H9 (cell line): Measurements from ENCODE around the gene EFCAB12. TPM values are rescaled to one million over a fixed set of nuclear protein-coding genes. Genes with fewer than 3 reads are reported as not detected.

ENCODE experiments used
- DNase-seq: peaks from one replicate; pipeline ENCODE4 v3.0.0-alpha.2; 2017
- H2AFZ ChIP-seq: one replicate; pipeline ENCODE4 v1.6.1; 2013; ENCODE audit warnings: mild to moderate bottlenecking, low read length, control low read depth, moderate library complexity
- H2AK5ac ChIP-seq: 2 replicates; pipeline ENCODE4 v1.6.1; 2013; ENCODE audit warnings: low read length, control low read depth, mixed read lengths; ENCODE audit not compliant: insufficient read length
- H2BK120ac ChIP-seq: one replicate; pipeline ENCODE4 v1.6.1; 2013; ENCODE audit warnings: low read depth, mild to moderate bottlenecking, low read length, control low read depth, inconsistent platforms; ENCODE audit not compliant: poor library complexity, severe bottlenecking
- H2BK12ac ChIP-seq: 2 replicates; pipeline ENCODE4 v1.6.1; 2013; ENCODE audit warnings: low read length, control low read depth, mixed read lengths, low read depth; ENCODE audit not compliant: insufficient read length
- H2BK15ac ChIP-seq: 2 replicates; pipeline ENCODE4 v1.6.1; 2013; ENCODE audit warnings: low read depth, low read length, control low read depth
- H2BK20ac ChIP-seq: one replicate; pipeline ENCODE4 v1.6.1; 2013; ENCODE audit warnings: low read depth, mild to moderate bottlenecking, low read length, control low read depth, inconsistent platforms; ENCODE audit not compliant: poor library complexity, severe bottlenecking
- H2BK5ac ChIP-seq: 2 replicates; pipeline ENCODE4 v1.6.1; 2013; ENCODE audit warnings: low read length, control low read depth, mixed read lengths; ENCODE audit not compliant: insufficient read length
- H3K14ac ChIP-seq: 2 replicates; pipeline ENCODE4 v1.6.1; 2013; ENCODE audit warnings: low read length, control low read depth; ENCODE audit not compliant: insufficient read depth
- H3K18ac ChIP-seq: 2 replicates; pipeline ENCODE4 v1.6.1; 2013; ENCODE audit warnings: low read depth, mild to moderate bottlenecking, mixed read lengths, low read length, control low read depth; ENCODE audit not compliant: insufficient read length
- H3K23ac ChIP-seq: 2 replicates; pipeline ENCODE4 v1.6.1; 2013; ENCODE audit warnings: low read length, control low read depth, mixed read lengths, low read depth; ENCODE audit not compliant: insufficient read length
- H3K23me2 ChIP-seq: 2 replicates; pipeline ENCODE4 v1.6.1; 2013; ENCODE audit warnings: low read depth, mild to moderate bottlenecking, mixed read lengths, low read length, control low read depth; ENCODE audit not compliant: insufficient read length, poor library complexity, severe bottlenecking
- H3K27ac ChIP-seq: 2 replicates; pipeline ENCODE4 v1.5.1; 2013; ENCODE audit warnings: low read length, control low read depth, mixed read lengths, low read depth; ENCODE audit not compliant: insufficient read length
- H3K27me3 ChIP-seq: 2 replicates; pipeline ENCODE4 v1.6.1; 2013; ENCODE audit warnings: low read length, control low read depth, inconsistent platforms; ENCODE audit not compliant: insufficient read depth
- H3K4ac ChIP-seq: 2 replicates; pipeline ENCODE4 v1.6.1; 2013; ENCODE audit warnings: low read depth, mild to moderate bottlenecking, control low read depth, inconsistent platforms, low read length, moderate library complexity
- H3K4me1 ChIP-seq: 2 replicates; pipeline ENCODE4 v1.6.1; 2013; ENCODE audit warnings: low read length, control low read depth, inconsistent platforms; ENCODE audit not compliant: insufficient read depth
- H3K4me2 ChIP-seq: 2 replicates; pipeline ENCODE4 v1.6.1; 2013; ENCODE audit warnings: low read length, control low read depth, mixed read lengths; ENCODE audit not compliant: insufficient read length, insufficient read depth
- H3K56ac ChIP-seq: 2 replicates; pipeline ENCODE4 v1.6.1; 2013; ENCODE audit warnings: low read depth, mild to moderate bottlenecking, mixed read lengths, low read length, control low read depth; ENCODE audit not compliant: insufficient read length
- H3K79me1 ChIP-seq: 2 replicates; pipeline ENCODE4 v1.6.1; 2013; ENCODE audit warnings: low read depth, mild to moderate bottlenecking, moderate library complexity, low read length, control low read depth, inconsistent platforms; ENCODE audit not compliant: insufficient read depth, poor library complexity, severe bottlenecking
- H3K79me2 ChIP-seq: 2 replicates; pipeline ENCODE4 v1.6.1; 2013; ENCODE audit warnings: low read length, control low read depth, inconsistent platforms; ENCODE audit not compliant: insufficient read depth
- H3K9ac ChIP-seq: 2 replicates; pipeline ENCODE4 v1.6.1; 2013; ENCODE audit warnings: low read length, control low read depth, mixed read lengths; ENCODE audit not compliant: insufficient read length; ENCODE audit errors: extremely low read depth
- H3K9me3 ChIP-seq: one replicate; pipeline ENCODE4 v1.6.1; 2013; ENCODE audit warnings: low read depth, low read length, inconsistent platforms; ENCODE audit not compliant: control insufficient read depth
- H3T11ph ChIP-seq: one replicate; pipeline ENCODE4 v1.6.1; 2013; ENCODE audit warnings: mild to moderate bottlenecking, low read length, control low read depth, inconsistent platforms
- H4K20me1 ChIP-seq: one replicate; pipeline ENCODE4 v1.6.1; 2013; ENCODE audit not compliant: control insufficient read depth, insufficient read length, insufficient read depth
- H4K5ac ChIP-seq: 2 replicates; pipeline ENCODE4 v1.6.1; 2013; ENCODE audit warnings: low read depth, mild to moderate bottlenecking, mixed read lengths, low read length, control low read depth; ENCODE audit not compliant: insufficient read length
- H4K8ac ChIP-seq: replicated peaks from 2 replicates; pipeline ENCODE4 v1.6.1; 2013; ENCODE audit warnings: low read length, control low read depth, mixed read lengths, low read depth; ENCODE audit not compliant: insufficient read length
- H4K91ac ChIP-seq: 2 replicates; pipeline ENCODE4 v1.6.1; 2013; ENCODE audit warnings: low read depth, mild to moderate bottlenecking, moderate library complexity, mixed read lengths, low read length, control low read depth; ENCODE audit not compliant: insufficient read length
- H3K27ac Mint-ChIP-seq, 3 experiments: 2 replicates in 2 of 3; 3 replicates in 1 of 3; pipeline ENCODE4 v1.8.0; 2020 to 2021; ENCODE audit warnings: mixed read lengths in 3 of 3, mild to moderate bottlenecking in 1 of 3, moderate library complexity in 1 of 3
- H3K27me3 Mint-ChIP-seq: 2 replicates; pipeline ENCODE4 v1.8.0; 2021; ENCODE audit warnings: low read depth, mild to moderate bottlenecking, moderate library complexity, mixed read lengths
- H3K36me3 Mint-ChIP-seq, 3 experiments: 2 replicates in 2 of 3; 3 replicates in 1 of 3; pipeline ENCODE4 v1.8.0; 2020 to 2021; ENCODE audit warnings: low read depth in 3 of 3, mixed read lengths in 3 of 3; ENCODE audit not compliant: insufficient read depth in 1 of 3
- H3K4me1 Mint-ChIP-seq, 2 experiments: 2 replicates each; pipeline ENCODE4 v1.8.0; 2020; ENCODE audit warnings: mixed read lengths in 2 of 2
- H3K4me3 Mint-ChIP-seq, 2 experiments: 2 replicates in 1 of 2; 3 replicates in 1 of 2; pipeline ENCODE4 v1.8.0; 2020 to 2021; ENCODE audit warnings: mild to moderate bottlenecking in 2 of 2, mixed read lengths in 2 of 2, moderate library complexity in 1 of 2
- H3K9me3 Mint-ChIP-seq, 2 experiments: 2 replicates in 1 of 2; 3 replicates in 1 of 2; pipeline ENCODE4 v1.8.0; 2020; ENCODE audit warnings: mild to moderate bottlenecking in 2 of 2, mixed read lengths in 2 of 2, moderate library complexity in 1 of 2
- CTCF ChIP-seq: fragments of 200-600 bp; sonication (generic); conservative IDR thresholded peaks from 3 replicates; pipeline ENCODE4 v1.8.0; 2021; ENCODE audit warnings: antibody characterized with exemption, mild to moderate bottlenecking
- WGBS: extraction: QIAGEN DNeasy Blood & Tissue Kit; methylation state at CpG from one replicate; pipeline ENCODE4 v1.1.7; 2013; ENCODE audit warnings: missing lambda C conversion rate, low lambda C conversion rate, mixed read lengths; ENCODE audit not compliant: insufficient read length; ENCODE audit errors: extremely low coverage; 5-methylcytosine and 5-hydroxymethylcytosine counted together
- total RNA-seq: library from RNA; stranded (reverse); gene quantifications from 2 replicates; pipeline ENCODE4 v1.2.1, GENCODE V29; 2021

EFCAB12 gene
- total RNA-seq, 1 experiment from 2014 or later: 0.28 TPM

- Mint-ChIP-seq H3K27ac (no peak overlapping the region; a peak in 2 of 7 replicates), H3K4me3 (no peak overlapping the region), H3K4me1 (0 out of 4 replicates have a peak, but pooled peaks cover 0 to 3% of the 10 kb centered on the region in 2 experiments), H3K9me3 (no peaks in the 10 kb centered on the region), H3K36me3 (peaks cover 8 to 41% (median 35%) of the 10 kb centered on the region in 3 experiments), H3K27me3 (no peaks in the 10 kb centered on the region)
- no peak overlapping the region for H3K9ac ChIP-seq
- H2BK120ac ChIP-seq: no peak overlapping the region
- H3K18ac ChIP-seq: no peak overlapping the region
- no peak overlapping the region for H2BK15ac ChIP-seq
- H3K79me2 ChIP-seq: no peaks in the 10 kb centered on the region
- no CpG with 5 or more reads among the region's 6 CpGs for WGBS
- H3K4me1 ChIP-seq: no peaks in the 10 kb centered on the region
- no peaks in the 10 kb centered on the region for H3K27me3 ChIP-seq
- no peak for TF ChIP-seq CTCF
- no peak overlapping the region for H3K4me2 ChIP-seq
- no peak overlapping the region for H3K23ac ChIP-seq
- no peak overlapping the region for H2BK5ac ChIP-seq
- H3K14ac ChIP-seq: no peak overlapping the region
- H3K56ac ChIP-seq: peak overlapping the region; percentile 10
- no peak overlapping the region for H2BK12ac ChIP-seq
- H2AFZ ChIP-seq: no peak overlapping the region
- no peaks in the 10 kb centered on the region for H3K9me3 ChIP-seq
- no peak overlapping the region for H3K27ac ChIP-seq
- no peak overlapping the region for H4K5ac ChIP-seq
- no peak overlapping the region for H4K8ac ChIP-seq
- no peak for DNase-seq
- H2AK5ac ChIP-seq: no peak overlapping the region
- no peaks in the 10 kb centered on the region for H3K79me1 ChIP-seq
- no peak overlapping the region for H2BK20ac ChIP-seq
- no peak overlapping the region for H3K4ac ChIP-seq
- H3K23me2 ChIP-seq: no peaks in the 10 kb centered on the region
- H4K20me1 ChIP-seq: no peaks in the 10 kb centered on the region
- no peak overlapping the region for H4K91ac ChIP-seq
- no peak overlapping the region for H3T11ph ChIP-seq
Observed at GRCh38 chr3:129476586-129476985, 48.1 kb upstream of the EFCAB12 start.
